Measurements from ENCODE around the gene OR9I1. TPM values are rescaled to one million over a fixed set of nuclear protein-coding genes. Genes with fewer than 3 reads are reported as not detected.

The OR9I1 gene, protein sequence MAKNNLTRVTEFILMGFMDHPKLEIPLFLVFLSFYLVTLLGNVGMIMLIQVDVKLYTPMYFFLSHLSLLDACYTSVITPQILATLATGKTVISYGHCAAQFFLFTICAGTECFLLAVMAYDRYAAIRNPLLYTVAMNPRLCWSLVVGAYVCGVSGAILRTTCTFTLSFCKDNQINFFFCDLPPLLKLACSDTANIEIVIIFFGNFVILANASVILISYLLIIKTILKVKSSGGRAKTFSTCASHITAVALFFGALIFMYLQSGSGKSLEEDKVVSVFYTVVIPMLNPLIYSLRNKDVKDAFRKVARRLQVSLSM
- total RNA-seq (2014; rRNA removed; shearing (Covaris generic)): not detected in 2 replicates

DNA sequence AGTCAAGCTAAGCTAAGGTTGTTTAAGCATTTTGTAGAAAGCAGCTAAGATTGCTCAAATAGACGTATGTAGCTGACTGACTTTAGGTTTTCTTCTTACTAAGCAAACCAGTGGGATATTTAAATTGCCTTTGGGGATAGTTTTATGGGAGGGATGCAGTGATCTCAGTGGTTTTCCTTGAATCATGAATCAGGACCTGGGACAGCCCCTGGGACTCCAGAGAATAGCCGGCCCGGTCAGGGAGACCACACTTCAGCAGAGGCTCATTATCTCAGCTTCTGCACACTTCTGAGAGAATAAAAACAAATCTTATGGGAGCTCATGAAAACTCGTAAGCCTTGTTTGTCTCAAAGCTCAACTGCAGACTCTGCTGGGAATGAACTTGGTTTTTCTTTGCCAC lies at the start of gene OR9I1:
Gene OR9I1, minus strand, starts transcription at position 62 of the 400 bp plus-strand sequence. CDS start 6,086 bp downstream, outside the sequence.
- no peak for DNase-seq (ENCODE audit: low spot score)

DNA sequence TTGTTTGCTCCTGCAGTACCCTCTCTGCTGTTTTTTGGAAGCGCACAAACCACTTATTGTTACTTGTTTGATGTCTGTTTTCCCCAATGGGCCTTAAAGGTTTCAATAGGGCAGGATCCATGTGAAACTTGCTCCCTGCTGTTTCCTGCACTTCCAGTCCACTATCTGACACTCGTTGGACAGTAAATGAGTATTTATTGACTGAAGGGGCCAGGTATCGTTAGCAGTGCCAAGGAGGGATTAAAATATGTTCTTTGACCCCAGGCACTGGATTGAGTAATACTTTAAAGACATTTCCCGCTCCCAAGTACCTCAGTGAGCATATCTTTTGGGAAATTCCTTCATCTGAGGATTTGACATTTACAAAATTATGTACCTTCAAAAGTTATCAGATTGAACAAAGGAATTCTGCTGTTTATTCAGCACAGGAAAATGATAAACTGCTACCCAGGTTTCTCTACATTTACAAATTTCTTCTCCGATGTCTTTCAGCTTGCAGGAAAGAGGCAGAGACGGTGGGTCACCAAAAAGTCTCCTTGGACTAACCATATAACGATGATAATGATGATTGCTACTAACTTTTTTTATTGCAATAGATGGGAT lies 40.3 kb upstream of the OR9I1 start:
- no peak for DNase-seq (ENCODE audit: low spot score)

DNA sequence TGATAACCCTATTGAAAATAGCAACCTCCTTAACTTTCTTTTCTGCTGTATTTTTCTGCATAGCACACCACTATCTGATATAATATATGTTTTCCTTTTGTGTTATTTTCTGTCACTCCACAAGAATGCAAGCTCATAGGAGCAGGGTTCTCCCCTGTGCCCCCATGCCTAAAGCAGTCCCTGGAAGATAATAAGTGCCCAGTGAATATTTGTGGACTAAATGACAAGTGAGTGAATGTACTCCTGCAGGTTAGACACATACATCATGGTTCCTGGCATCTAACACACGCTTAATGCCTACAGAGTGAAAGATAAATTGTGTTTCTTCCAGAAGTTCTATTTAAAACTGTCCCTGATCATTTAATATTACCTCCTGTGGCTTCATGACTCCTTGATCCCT lies 39.7 kb upstream of the OR9I1 start:
- DNase-seq (ENCODE audit: low spot score): no peak

DNA sequence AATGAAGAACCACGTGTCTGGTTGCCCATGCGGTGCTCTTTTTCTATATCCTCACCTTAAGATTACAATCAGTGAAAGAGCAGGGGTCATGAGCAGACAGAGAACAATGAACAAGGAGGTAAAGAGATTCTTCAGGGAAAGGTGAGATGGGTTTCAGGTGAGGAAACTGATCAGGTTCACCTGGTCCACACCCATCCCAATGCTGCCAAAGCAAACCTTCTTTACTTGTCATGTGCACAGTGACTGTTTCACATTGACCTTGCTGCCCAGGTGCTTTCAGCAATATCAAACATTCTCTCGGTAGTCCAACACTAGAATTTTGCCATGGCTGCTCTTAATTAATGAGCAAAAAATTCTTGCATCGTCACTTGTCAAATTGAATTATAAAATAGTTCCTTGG lies 39.1 kb upstream of the OR9I1 start:
- DNase-seq (ENCODE audit: low spot score): no peak

DNA sequence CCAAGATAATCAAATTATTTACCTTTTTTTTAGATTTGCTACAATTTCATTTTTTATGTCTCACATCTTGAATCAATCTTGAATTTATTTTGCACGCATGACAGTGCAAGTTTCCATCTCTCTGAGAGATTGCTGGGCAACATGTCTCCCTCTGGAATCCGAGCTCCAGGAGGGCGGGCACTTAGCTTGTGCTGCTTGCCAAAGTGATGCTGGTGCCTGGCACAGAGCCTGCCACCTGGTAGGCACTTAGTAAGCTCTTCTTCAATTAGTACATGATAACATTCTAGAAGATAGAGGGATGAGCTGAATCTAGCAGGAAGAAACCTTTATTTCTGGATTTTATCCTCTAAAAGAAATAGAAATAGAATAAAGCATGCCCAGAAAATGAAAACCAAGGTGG lies 27.5 kb upstream of the OR9I1 start:
- DNase-seq (ENCODE audit: low spot score): no peak

DNA sequence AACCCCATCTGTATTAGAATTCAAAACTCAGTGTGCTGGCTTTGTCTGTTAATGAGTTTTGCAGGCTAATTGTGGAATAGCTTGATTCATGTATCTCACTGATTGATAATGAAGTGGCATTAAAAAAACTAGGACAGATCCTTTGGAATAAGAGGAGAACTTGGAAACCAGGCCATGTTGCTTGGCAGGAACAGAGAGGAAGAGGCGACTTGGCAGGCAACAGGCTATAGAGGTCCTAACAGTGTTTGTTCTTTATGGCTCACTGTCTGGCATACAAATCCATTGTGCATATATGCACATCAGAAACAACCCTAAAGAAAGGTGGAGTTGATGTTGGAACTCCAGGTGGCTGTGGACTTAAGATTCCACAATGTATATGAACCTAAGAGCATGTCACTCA lies 17.4 kb upstream of the OR9I1 start:
- DNase-seq (ENCODE audit: low spot score): no peak

DNA sequence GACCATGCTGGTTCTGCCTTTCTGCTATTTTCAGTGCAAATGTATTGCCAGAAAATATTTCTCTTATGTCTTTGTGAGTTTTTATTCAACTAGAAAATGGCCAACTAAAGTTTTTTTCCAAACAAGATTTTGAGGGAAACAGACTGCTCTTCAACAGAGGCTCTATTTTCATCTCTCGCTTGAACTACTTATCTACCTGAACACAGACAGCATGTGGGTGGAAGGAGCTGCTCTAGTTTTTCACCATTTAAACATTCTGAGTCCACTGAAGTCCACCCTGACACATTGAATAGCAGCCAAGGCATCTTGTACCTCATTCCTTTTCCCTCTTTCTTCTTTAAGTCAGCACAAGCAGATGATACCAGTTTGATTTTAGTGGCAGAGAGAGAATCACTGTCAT lies 9.8 kb upstream of the OR9I1 start:
- no peak for DNase-seq (ENCODE audit: low spot score)

DNA sequence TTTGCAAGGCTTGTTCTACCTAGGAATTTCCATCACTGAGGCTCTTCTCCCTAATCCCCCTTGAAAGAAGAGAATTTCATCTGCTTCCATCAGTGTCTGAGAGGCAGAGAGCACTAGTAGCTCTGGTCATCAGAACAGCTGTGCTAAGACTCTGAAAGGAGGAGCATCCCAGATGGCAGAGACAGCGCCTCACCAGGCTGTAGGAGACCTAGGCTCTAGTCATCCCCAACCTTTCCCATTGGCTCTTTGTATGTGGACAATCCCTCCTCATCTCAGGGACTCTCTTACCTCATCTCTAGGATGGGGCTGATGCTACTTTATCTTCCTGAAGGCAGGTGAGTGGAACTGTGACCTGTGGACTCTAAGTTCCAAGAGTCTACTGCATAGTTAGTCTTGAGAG lies 8.8 kb upstream of the OR9I1 start:
- DNase-seq (ENCODE audit: low spot score): no peak

DNA sequence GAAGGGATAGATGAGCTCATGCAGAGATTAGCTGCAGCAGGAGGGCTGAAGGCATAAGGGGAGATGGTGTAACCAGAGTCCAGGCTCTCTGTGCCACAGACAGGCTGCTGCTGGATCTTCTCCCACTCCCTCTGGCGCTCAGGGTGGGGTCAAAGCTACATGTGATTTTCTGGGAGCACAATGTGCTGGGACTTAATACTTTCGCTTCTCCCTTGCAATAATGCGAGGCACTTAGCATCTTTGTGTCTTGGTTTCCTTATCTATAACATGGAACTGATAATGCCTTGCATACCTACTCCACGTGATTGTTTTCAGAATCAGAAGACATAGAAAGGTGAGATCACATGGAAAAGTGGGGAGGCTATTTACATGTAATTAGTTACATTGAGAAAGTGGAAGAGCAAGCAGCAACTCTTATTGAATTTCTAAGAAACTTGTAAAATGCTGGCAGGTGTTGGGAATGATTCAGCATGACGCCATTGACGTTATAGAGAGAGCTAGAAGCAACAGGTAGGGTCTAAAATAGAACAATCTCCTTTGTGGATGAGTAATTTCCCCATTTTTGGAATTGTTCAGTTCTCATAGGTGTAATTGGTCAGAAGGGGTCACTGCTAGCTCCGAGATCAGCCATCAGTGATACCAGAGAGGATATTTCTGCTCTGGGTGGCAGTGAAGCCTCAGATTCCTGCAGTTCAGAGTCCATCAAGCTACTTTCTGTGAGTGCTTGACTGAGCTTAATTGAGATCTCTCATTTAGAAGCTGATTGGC lies 8.2 kb upstream of the OR9I1 start:
- no peak for DNase-seq (ENCODE audit: low spot score)

DNA sequence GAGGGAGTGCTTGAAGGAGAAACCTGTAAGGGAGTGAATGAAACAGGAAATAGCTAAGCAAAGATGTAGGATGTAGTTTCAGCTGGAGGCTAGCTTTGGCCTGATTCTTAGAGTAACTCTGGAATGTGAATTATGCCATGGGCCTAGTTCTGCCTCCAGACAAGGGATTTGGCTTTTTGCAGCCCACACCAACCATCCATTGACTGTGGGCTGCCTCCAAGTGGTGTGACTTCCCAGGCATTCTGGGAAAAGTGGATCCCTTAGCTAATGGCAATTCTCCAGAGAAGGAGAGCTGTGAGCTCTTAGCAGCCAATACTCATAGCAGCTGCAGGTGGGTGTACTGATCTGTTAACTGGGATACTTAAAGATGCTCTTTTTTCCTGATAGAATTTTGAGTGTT lies 2.0 kb upstream of the OR9I1 start:
- no peak for DNase-seq (ENCODE audit: low spot score)

DNA sequence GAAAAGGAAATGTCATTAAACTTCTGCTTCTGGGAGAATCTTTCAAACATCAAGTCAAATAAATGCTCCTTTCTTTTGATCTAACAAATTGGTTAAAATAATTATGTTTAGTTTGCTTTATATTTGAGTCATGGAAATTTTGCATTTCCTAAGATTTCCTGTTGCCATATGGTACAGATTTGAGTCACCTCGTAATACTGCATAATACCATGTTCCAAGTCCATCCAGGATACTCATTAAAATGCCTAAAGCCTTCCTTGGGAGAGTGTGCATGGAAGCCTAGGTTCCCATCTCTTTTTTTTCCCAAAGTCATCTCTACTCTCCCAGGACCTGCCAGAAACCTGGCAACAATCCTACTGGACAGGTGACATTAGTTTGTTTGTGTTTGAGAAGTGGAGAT lies 4.2 kb downstream of the OR9I1 start:
- no peak for DNase-seq (ENCODE audit: low spot score)

DNA sequence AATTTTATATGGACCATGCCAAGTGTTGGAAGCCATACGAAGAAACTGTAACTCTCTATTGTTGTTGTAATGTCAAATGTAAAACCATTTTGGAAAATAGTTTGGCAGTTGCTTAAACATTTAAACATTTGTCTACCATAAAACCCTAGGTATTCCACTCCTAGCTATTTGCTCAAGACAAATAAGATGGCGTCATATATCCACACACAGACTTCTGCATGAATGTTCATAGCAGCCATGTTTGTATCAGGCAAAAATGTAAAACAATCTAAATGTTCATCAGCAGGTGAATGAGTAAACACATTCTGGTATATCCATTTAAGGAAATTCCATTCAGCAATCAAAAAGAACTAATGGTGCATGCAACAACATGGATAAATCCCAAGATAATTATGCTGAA lies 27.9 kb downstream of the OR9I1 start:
- DNase-seq (ENCODE audit: low spot score): no peak

DNA sequence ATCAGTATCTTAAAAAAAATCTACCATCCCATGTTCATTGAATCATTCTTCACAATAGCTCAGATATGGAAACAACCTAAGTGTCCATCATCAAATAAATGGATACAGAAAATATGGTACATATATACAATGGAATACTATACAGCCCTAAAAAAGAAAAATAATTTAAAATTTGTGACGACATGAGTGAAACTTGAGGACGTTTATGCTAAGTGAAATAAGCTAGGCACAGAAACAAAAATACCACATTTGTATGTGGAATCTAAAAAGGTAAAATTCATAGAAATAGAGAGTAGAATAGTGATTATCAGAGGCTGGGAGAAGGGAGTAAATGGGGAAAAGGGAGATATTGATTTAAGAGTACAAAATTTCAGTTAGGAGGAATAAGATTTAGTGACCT lies 38.8 kb downstream of the OR9I1 start:
- no peak for DNase-seq (ENCODE audit: low spot score)

DNA sequence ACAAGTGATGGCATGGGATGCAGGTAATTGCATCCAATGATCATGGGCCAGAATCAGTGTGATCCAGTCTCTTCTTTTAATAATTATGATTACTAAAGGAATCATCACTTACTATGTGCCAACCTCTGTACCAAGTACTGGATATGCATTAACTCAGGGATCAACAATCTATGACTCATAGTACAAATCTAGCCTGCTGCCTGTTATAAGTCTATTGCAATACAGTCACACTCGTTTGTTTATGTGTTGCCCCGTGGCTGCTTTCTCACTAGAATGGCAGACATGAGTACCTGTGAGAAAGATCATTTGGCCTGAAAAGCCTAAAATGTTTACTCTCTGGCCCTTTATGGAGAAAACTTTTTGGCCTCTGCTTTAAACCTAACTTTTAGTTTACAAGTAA lies 49.5 kb downstream of the OR9I1 start:
- no peak for DNase-seq (ENCODE audit: low spot score)

DNA sequence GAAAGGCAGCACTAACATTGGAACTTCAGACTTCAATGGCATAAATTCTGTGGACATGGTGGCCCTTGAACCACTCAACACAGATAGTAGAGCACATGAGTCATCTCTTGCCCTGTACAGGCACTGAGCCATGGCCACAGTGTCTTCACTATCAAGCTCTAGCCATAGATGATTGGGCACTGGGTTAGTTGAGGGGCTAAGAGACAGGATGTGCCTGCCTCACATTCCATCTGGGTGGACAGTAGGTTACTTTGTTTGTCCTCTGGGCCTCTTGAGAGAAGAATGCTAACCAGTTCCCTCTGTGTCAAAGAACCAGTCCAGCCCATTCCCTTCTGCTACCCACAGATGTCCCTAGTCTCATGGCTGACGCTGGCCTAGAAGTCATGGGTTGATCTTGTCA lies 54.7 kb downstream of the OR9I1 start:
- DNase-seq (ENCODE audit: low spot score): no peak

DNA sequence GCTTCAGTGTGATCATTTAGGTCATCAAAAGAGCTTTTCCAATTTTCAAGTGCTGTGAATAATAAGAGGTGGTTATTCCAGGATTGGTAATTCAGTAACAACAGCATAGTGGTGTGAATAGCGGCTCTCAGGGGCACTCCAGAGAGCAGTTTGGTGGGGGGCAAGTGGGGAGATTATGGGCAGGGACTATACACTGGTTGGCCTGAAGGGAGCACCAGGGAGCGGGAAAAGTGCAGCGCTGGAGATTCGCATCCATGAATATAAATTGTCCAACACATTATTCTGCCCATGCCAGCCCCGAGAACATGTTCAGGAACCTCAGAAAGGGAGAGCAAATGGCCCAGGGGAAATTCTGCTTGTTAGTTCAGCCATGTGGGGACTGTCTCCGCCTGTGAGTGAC lies 56.7 kb downstream of the OR9I1 start:
- DNase-seq (ENCODE audit: low spot score): no peak

DNA sequence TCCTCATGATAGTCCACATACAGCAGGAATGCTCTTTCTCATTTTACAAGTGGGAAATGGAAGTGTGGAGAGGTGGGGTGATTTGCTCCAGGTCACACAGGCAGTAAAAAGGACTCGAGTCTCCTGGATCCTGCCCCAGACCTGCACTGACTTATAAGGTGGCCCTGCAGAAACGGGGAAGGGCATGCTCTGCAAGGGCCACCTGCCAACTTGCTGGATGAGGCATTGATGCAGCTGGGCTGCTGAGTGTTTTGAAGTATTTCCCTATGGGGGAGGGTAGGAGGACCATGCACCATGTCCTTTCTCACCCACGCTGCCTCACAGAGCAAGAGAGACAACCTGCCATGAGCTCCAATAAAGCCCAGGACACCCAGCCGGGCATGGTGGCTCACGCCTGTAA lies 57.6 kb downstream of the OR9I1 start:
- DNase-seq (ENCODE audit: low spot score): no peak

Other genes with a start within 250 kb of the OR9I1 start
- not detected in 2 replicates for gene OR9Q1, start 101.6 kb downstream of the OR9I1 start, total RNA-seq (2014; rRNA removed; shearing (Covaris generic))
- gene OR6Q1, start 94.6 kb downstream of the OR9I1 start, total RNA-seq (2014; rRNA removed; shearing (Covaris generic)): not detected in 2 replicates
- gene OR9Q2, start 63.5 kb upstream of the OR9I1 start, total RNA-seq (2014; rRNA removed; shearing (Covaris generic)): not detected in 2 replicates
- gene OR1S2, start 78.6 kb upstream of the OR9I1 start, total RNA-seq (2014; rRNA removed; shearing (Covaris generic)): not detected in 2 replicates
- gene OR1S1, start 87.2 kb upstream of the OR9I1 start, total RNA-seq (2014; rRNA removed; shearing (Covaris generic)): not detected in 2 replicates
- not detected in 2 replicates for gene OR10Q1, start 103.4 kb upstream of the OR9I1 start, total RNA-seq (2014; rRNA removed; shearing (Covaris generic))
- gene OR10W1, start 142.7 kb upstream of the OR9I1 start, total RNA-seq (2014; rRNA removed; shearing (Covaris generic)): not detected in 2 replicates
- gene OR5B17, start 233.5 kb upstream of the OR9I1 start, total RNA-seq (2014; rRNA removed; shearing (Covaris generic)): not detected in 2 replicates